Measurements from ENCODE around the gene ZFHX3.
"Not testable (repeated sequence)": the region's sequence is repeated elsewhere in the genome, so short reads cannot be mapped to it uniquely, and the experiment has no call there.

The ZFHX3 gene

DNA sequence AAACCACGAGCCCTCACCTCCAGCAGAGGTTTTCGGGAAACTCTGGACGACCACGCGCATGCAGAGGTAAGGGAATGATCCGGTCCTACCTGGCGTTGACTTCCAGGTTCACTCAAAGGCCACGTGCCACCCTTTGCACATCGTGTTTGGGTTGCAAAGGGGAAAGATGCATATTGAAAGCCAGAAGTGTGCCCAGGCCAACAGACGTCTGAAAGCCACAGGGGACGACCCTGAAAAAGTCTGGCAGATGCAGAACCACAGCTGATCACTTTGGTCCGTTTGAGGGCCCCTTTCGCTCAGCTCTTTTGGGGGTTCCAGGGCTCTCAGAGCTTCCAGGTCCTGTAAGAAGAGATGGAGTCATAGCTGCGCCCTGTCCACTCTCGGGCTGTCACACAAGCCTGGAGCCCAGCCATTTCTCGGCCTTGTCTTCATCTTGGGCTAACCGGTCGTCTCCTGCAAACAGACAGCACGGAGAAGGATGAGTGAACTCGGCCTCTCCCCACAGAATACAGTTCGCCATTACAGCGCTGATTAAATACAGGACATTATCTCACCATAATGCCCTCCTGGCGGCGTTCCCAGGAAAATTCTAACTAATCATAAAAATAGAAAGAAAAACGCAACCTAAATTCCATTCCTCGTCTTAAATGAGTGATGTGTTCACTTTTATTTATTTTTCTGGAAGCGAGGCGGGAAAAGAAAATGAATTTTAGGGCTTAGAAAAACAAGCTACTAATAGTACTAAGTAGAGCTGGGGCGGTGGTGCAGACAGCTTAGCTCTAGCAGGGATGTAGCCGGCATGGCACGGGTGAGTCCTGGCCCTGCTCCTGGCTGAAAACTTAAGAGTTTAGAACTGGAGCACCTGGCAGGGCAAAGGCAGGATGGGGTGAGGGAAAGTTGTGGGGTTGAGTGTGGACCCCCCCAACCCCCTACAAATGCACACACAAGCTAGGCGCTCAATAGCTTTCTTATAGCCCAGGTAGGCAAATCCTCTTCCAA lies 45.5 kb upstream of the ZFHX3 start:
- no peak for DNase-seq (ENCODE audit: low read depth)

GRCh38 chr16:73092236-73092781 lies 44.4 kb upstream of the ZFHX3 start:
- no peak overlapping the region for H3K4me3 ChIP-seq (ENCODE audit: control insufficient read depth, low read depth, low read length)
- DNase-seq (ENCODE audit: low read depth), result no peak
- no peak for TF ChIP-seq CTCF (conservative IDR thresholded peaks at IDR 0.05; ENCODE audit: control insufficient read depth, insufficient read depth, low read depth, low read length)

More for the DNA sequence above, 45.5 kb upstream of the ZFHX3 start:
- no peak overlapping the region for H3K4me3 ChIP-seq (ENCODE audit: control insufficient read depth, low read depth, low read length)
- no peak for TF ChIP-seq CTCF (conservative IDR thresholded peaks at IDR 0.05; ENCODE audit: control insufficient read depth, insufficient read depth, low read depth, low read length)

- no peak overlapping the region for H3K4me3 ChIP-seq (ENCODE audit: control insufficient read depth, low read depth, low read length)
- DNase-seq (ENCODE audit: low read depth), result no peak
- no peak for TF ChIP-seq CTCF (conservative IDR thresholded peaks at IDR 0.05; ENCODE audit: control insufficient read depth, insufficient read depth, low read depth, low read length)
These were observed 43.2 kb upstream of the ZFHX3 start for GRCh38 chr16:73091174-73091573.

GRCh38 chr16:73089420-73089819 lies 41.5 kb upstream of the ZFHX3 start:
- no peak overlapping the region for H3K4me3 ChIP-seq (ENCODE audit: control insufficient read depth, low read depth, low read length)
- no peak for TF ChIP-seq CTCF (conservative IDR thresholded peaks at IDR 0.05; ENCODE audit: control insufficient read depth, insufficient read depth, low read depth, low read length)
- no peak for DNase-seq (ENCODE audit: low read depth)

GRCh38 chr16:73086108-73086507 lies 38.2 kb upstream of the ZFHX3 start:
- no peak for DNase-seq (ENCODE audit: low read depth)
- TF ChIP-seq CTCF (conservative IDR thresholded peaks at IDR 0.05; ENCODE audit: control insufficient read depth, insufficient read depth, low read depth, low read length), result no peak
- no peak overlapping the region for H3K4me3 ChIP-seq (ENCODE audit: control insufficient read depth, low read depth, low read length)

- H3K4me3 ChIP-seq (ENCODE audit: control insufficient read depth, low read depth, low read length), result no peak overlapping the region
- DNase-seq (ENCODE audit: low read depth), result no peak
- TF ChIP-seq CTCF (conservative IDR thresholded peaks at IDR 0.05; ENCODE audit: control insufficient read depth, insufficient read depth, low read depth, low read length), result no peak
These were observed 35.3 kb upstream of the ZFHX3 start for GRCh38 chr16:73083271-73083670.

GRCh38 chr16:73082634-73083051 lies 34.7 kb upstream of the ZFHX3 start:
- DNase-seq (ENCODE audit: low read depth), result peak; percentile 98
- not testable (repeated sequence) for H3K4me3 ChIP-seq (ENCODE audit: control insufficient read depth, low read depth, low read length)
